ENCODE data around the gene HACD2.
"Not testable (repeated sequence)": the region's sequence is repeated elsewhere in the genome, so short reads cannot be mapped to it uniquely, and the experiment has no call there.

The HACD2 gene

GRCh38 chr3:123584988-123585937, at the start of gene HACD2:
TSS of gene HACD2 (minus strand) at chr3:123585053. CDS start at chr3:123585027, 26 bp downstream.
- DNase-seq (ENCODE audit: low read depth), result peak; percentile 96

- DNase-seq (ENCODE audit: low read depth), result no peak
Observed at GRCh38 chr3:123634149-123635051, 49.5 kb upstream of the HACD2 start.

- DNase-seq (ENCODE audit: low read depth), result no peak
Observed at GRCh38 chr3:123633530-123633929, 48.7 kb upstream of the HACD2 start.

GRCh38 chr3:123632161-123632655, 47.4 kb upstream of the HACD2 start:
- peak; percentile 82 for DNase-seq (ENCODE audit: low read depth)

- no peak for DNase-seq (ENCODE audit: low read depth)
Observed at GRCh38 chr3:123629747-123630047, 44.8 kb upstream of the HACD2 start.

- DNase-seq (ENCODE audit: low read depth), result no peak
Observed at GRCh38 chr3:123628996-123629746, 44.3 kb upstream of the HACD2 start.

- no peak for DNase-seq (ENCODE audit: low read depth)
Observed at GRCh38 chr3:123627673-123628670, 43.1 kb upstream of the HACD2 start.

GRCh38 chr3:123626881-123627280, 42.0 kb upstream of the HACD2 start:
- DNase-seq (ENCODE audit: low read depth), result no peak

- DNase-seq (ENCODE audit: low read depth), result no peak
Observed at GRCh38 chr3:123624302-123624701, 39.4 kb upstream of the HACD2 start.

GRCh38 chr3:123623346-123623880, 38.6 kb upstream of the HACD2 start:
- DNase-seq (ENCODE audit: low read depth), result no peak

GRCh38 chr3:123622766-123623165, 37.9 kb upstream of the HACD2 start:
- DNase-seq (ENCODE audit: low read depth), result no peak

- no peak for DNase-seq (ENCODE audit: low read depth)
Observed at GRCh38 chr3:123621850-123622189, 37.0 kb upstream of the HACD2 start.

- no peak for DNase-seq (ENCODE audit: low read depth)
Observed at GRCh38 chr3:123621186-123621849, 36.5 kb upstream of the HACD2 start.

- peak; percentile 24 for DNase-seq (ENCODE audit: low read depth)
Observed at GRCh38 chr3:123620343-123620742, 35.5 kb upstream of the HACD2 start.

GRCh38 chr3:123618768-123619484, 34.1 kb upstream of the HACD2 start:
- DNase-seq (ENCODE audit: low read depth), result peak; percentile 56

- no peak for DNase-seq (ENCODE audit: low read depth)
Observed at GRCh38 chr3:123618076-123618708, 33.3 kb upstream of the HACD2 start.

GRCh38 chr3:123616593-123616992, 31.7 kb upstream of the HACD2 start:
- no peak for DNase-seq (ENCODE audit: low read depth)

- no peak for DNase-seq (ENCODE audit: low read depth)
Observed at GRCh38 chr3:123613543-123613942, 28.7 kb upstream of the HACD2 start.

- DNase-seq (ENCODE audit: low read depth), result not testable (repeated sequence)
Observed at GRCh38 chr3:123611674-123612073, 26.8 kb upstream of the HACD2 start.

Data from amniotic epithelial cell (primary cell).